ENCODE data around the gene KCTD2. TPM values are rescaled to one million over a fixed set of nuclear protein-coding genes. Genes with fewer than 3 reads are reported as not detected.

The KCTD2 gene
- polyA plus RNA-seq, 1 of the 3 experiments (the other 2 are of a cell fraction): 27.5 TPM

- Histone ChIP-seq H3K4me2 (no peak overlapping the region), H3K9me2 (no peaks in the 10 kb centered on the region), H2AFZ (ENCODE audit: low read depth) (no peak overlapping the region), H3K4me1 (ENCODE audit: control insufficient read depth in 1 of 2, insufficient read depth in 2 of 2, low read depth in 1 of 2, low read length in 1 of 2) (no peaks in the 10 kb centered on the region), H4K20me1 (ENCODE audit: insufficient read depth) (no peaks in the 10 kb centered on the region), H3F3A (replicated peaks; ENCODE audit: insufficient read depth) (no peaks in the 10 kb centered on the region), H3K27ac (ENCODE audit: low read depth in 2 of 2, low read length in 1 of 2) (no peak overlapping the region), H3K36me3 (replicated peaks in 1 of 2; ENCODE audit: control insufficient read depth in 1 of 2, insufficient read depth in 2 of 2, low read length in 1 of 2) (peaks cover 23 to 60% of the 10 kb centered on the region in 2 experiments), H3K9me3 (no peaks in the 10 kb centered on the region), H3K79me2 (ENCODE audit: insufficient read depth) (no peaks in the 10 kb centered on the region), H3K27me3 (ENCODE audit: insufficient read depth) (no peaks in the 10 kb centered on the region), H3K4me3 (ENCODE audit: low read depth in 2 of 2, low read length in 1 of 2) (no peak overlapping the region), H3K9ac (no peak overlapping the region)
- no peak for DNase-seq
- CTCF ChIA-PET: interaction anchor here (1.0 to 1.5 kb wide), 4 partner anchors 41 to 138 kb away, joined by 4 to 5 read pairs (median 4); no protein-coding TSS in a partner anchor
- TF ChIP-seq REST (IDR thresholded peaks at IDR 0.05; ENCODE audit: low read depth, low read length) (no peak), IRF3 (IDR thresholded peaks at IDR 0.05; ENCODE audit: low read depth, low read length) (no peak), FOXM1 (IDR thresholded peaks at IDR 0.05; ENCODE audit: low read depth) (no peak), TEAD4 (IDR thresholded peaks at IDR 0.05; ENCODE audit: borderline replicate concordance, insufficient read depth) (no peak), MAX (IDR thresholded peaks at IDR 0.05; ENCODE audit: low read depth) (no peak), CTCF (IDR thresholded peaks at IDR 0.05) (no peak), PBX3 (IDR thresholded peaks at IDR 0.05) (no peak), RAD21 (IDR thresholded peaks at IDR 0.05; ENCODE audit: low read length) (no peak), RXRA (IDR thresholded peaks at IDR 0.05; ENCODE audit: borderline replicate concordance, low read depth) (no peak), JUND (IDR thresholded peaks at IDR 0.05) (no peak), ELF1 (IDR thresholded peaks at IDR 0.05) (no peak), FOSL2 (IDR thresholded peaks at IDR 0.05; ENCODE audit: borderline replicate concordance, low read depth) (no peak), RCOR1 (IDR thresholded peaks at IDR 0.05; ENCODE audit: low read length) (no peak), YY1 (IDR thresholded peaks at IDR 0.05; ENCODE audit: low read depth) (no peak), SMC3 (IDR thresholded peaks at IDR 0.05; ENCODE audit: low read depth, low read length) (no peak), NRF1 (IDR thresholded peaks at IDR 0.05; ENCODE audit: low read depth, low read length) (no peak), NFIC (IDR thresholded peaks at IDR 0.05; ENCODE audit: borderline replicate concordance) (no peak), GABPA (IDR thresholded peaks at IDR 0.05; ENCODE audit: low read depth) (no peak), GATA2 (CRISPR knock-in tag; IDR thresholded peaks at IDR 0.05) (no peak)
- WGBS (ENCODE audit: low lambda C conversion rate): 92% methylated on average over 8 of the region's 8 CpGs
- POLR2A ChIA-PET: no interaction called here
Measured at GRCh38 chr17:75064460-75064859, 17.4 kb downstream of the KCTD2 start.
